ENCODE data around the gene KIR3DL1. TPM values are rescaled to one million over a fixed set of nuclear protein-coding genes. Genes with fewer than 3 reads are reported as not detected.
"Not testable (repeated sequence)": the region's sequence is repeated elsewhere in the genome, so short reads cannot be mapped to it uniquely, and the experiment has no call there.

Gene KIR3DL1
- total RNA-seq, 1 donor from 2014 or later: not detected

GRCh38 chr19:54825326-54825725 is 9.1 kb downstream of the KIR3DL1 start:
- not testable (repeated sequence) for H3K79me2 ChIP-seq (ENCODE audit: low read depth); H3K36me3 Mint-ChIP-seq; H3K27me3 Mint-ChIP-seq (ENCODE audit: insufficient read depth, low read depth); H3K4me3 ChIP-seq; H3K4me3 Mint-ChIP-seq; H3K4me1 ChIP-seq; H3K27ac Mint-ChIP-seq; H3K9me3 Mint-ChIP-seq; H4K20me1 ChIP-seq (ENCODE audit: low read depth); H3K36me3 ChIP-seq; H3K27ac ChIP-seq; DNase-seq (ENCODE audit: low spot score); H3K9me3 ChIP-seq (ENCODE audit: low read depth); H2AFZ ChIP-seq (replicated peaks); H3F3A ChIP-seq (ENCODE audit: low read depth); H3K4me2 ChIP-seq; H3K27me3 ChIP-seq; H3K4me1 Mint-ChIP-seq; H3K9ac ChIP-seq

- not testable (repeated sequence) for DNase-seq (ENCODE audit: low spot score); H2AFZ ChIP-seq (replicated peaks); H4K20me1 ChIP-seq (ENCODE audit: low read depth); H3K27me3 Mint-ChIP-seq (ENCODE audit: insufficient read depth, low read depth); H3K4me1 ChIP-seq; H3K4me3 ChIP-seq; H3K27ac ChIP-seq; H3K27ac Mint-ChIP-seq; H3K4me3 Mint-ChIP-seq; H3K9ac ChIP-seq; H3K9me3 ChIP-seq (ENCODE audit: low read depth); H3K27me3 ChIP-seq; H3K79me2 ChIP-seq (ENCODE audit: low read depth); H3K4me1 Mint-ChIP-seq; H3K4me2 ChIP-seq; H3K36me3 Mint-ChIP-seq; H3K36me3 ChIP-seq; H3F3A ChIP-seq (ENCODE audit: low read depth)
- H3K9me3 Mint-ChIP-seq: peaks cover 12% of the 10 kb centered on the region
Observed at GRCh38 chr19:54828064-54828463, 11.8 kb downstream of the KIR3DL1 start.

- not testable (repeated sequence) for H3K27me3 ChIP-seq; H3K79me2 ChIP-seq (ENCODE audit: low read depth); H3K9me3 ChIP-seq (ENCODE audit: low read depth); H4K20me1 ChIP-seq (ENCODE audit: low read depth); H3K36me3 Mint-ChIP-seq; H3K4me3 ChIP-seq; H3K4me1 Mint-ChIP-seq; H3K4me3 Mint-ChIP-seq; H3K4me1 ChIP-seq; DNase-seq (ENCODE audit: low spot score); H3K27ac Mint-ChIP-seq; H2AFZ ChIP-seq (replicated peaks); H3K9ac ChIP-seq; H3K4me2 ChIP-seq; H3F3A ChIP-seq (ENCODE audit: low read depth); H3K27me3 Mint-ChIP-seq (ENCODE audit: insufficient read depth, low read depth); H3K36me3 ChIP-seq; H3K27ac ChIP-seq
- peaks cover 19% of the 10 kb centered on the region for H3K9me3 Mint-ChIP-seq
Observed at GRCh38 chr19:54832496-54832895, 16.2 kb downstream of the KIR3DL1 start, which contains the start of gene KIR2DS4. Gene KIR2DS4 (plus strand): TSS chr19:54832676.

- H2AFZ ChIP-seq (replicated peaks); H3K4me3 ChIP-seq; H3K4me1 Mint-ChIP-seq; H3K9ac ChIP-seq; H3K36me3 ChIP-seq; H3K36me3 Mint-ChIP-seq; H4K20me1 ChIP-seq (ENCODE audit: low read depth); H3K27ac Mint-ChIP-seq; H3K27ac ChIP-seq; H3K4me1 ChIP-seq; DNase-seq (ENCODE audit: low spot score); H3K4me3 Mint-ChIP-seq; H3F3A ChIP-seq (ENCODE audit: low read depth); H3K4me2 ChIP-seq; H3K27me3 ChIP-seq; H3K27me3 Mint-ChIP-seq (ENCODE audit: insufficient read depth, low read depth); H3K79me2 ChIP-seq (ENCODE audit: low read depth); H3K9me3 ChIP-seq (ENCODE audit: low read depth): not testable (repeated sequence)
- H3K9me3 Mint-ChIP-seq: peaks cover 19% of the 10 kb centered on the region
Observed at GRCh38 chr19:54835126-54835525, 18.9 kb downstream of the KIR3DL1 start.

GRCh38 chr19:54837522-54837921 is 21.3 kb downstream of the KIR3DL1 start:
- not testable (repeated sequence) for H3K27me3 Mint-ChIP-seq (ENCODE audit: insufficient read depth, low read depth); H3K4me3 ChIP-seq; H3K27me3 ChIP-seq; H3F3A ChIP-seq (ENCODE audit: low read depth); H4K20me1 ChIP-seq (ENCODE audit: low read depth); H3K4me1 Mint-ChIP-seq; DNase-seq (ENCODE audit: low spot score); H3K9ac ChIP-seq; H3K4me1 ChIP-seq; H3K27ac ChIP-seq; H3K4me3 Mint-ChIP-seq; H3K79me2 ChIP-seq (ENCODE audit: low read depth); H3K36me3 Mint-ChIP-seq; H2AFZ ChIP-seq (replicated peaks); H3K36me3 ChIP-seq; H3K9me3 ChIP-seq (ENCODE audit: low read depth); H3K4me2 ChIP-seq; H3K27ac Mint-ChIP-seq
- H3K9me3 Mint-ChIP-seq: peaks cover 17% of the 10 kb centered on the region

- not testable (repeated sequence) for H3K4me2 ChIP-seq; H3K4me3 Mint-ChIP-seq; H2AFZ ChIP-seq (replicated peaks); H4K20me1 ChIP-seq (ENCODE audit: low read depth); H3K9ac ChIP-seq; H3K79me2 ChIP-seq (ENCODE audit: low read depth); H3F3A ChIP-seq (ENCODE audit: low read depth); H3K9me3 ChIP-seq (ENCODE audit: low read depth); H3K27me3 Mint-ChIP-seq (ENCODE audit: insufficient read depth, low read depth); DNase-seq (ENCODE audit: low spot score); H3K27me3 ChIP-seq; H3K4me1 Mint-ChIP-seq; H3K36me3 ChIP-seq; H3K4me3 ChIP-seq; H3K27ac Mint-ChIP-seq; H3K27ac ChIP-seq; H3K4me1 ChIP-seq; H3K36me3 Mint-ChIP-seq
- peaks cover 11% of the 10 kb centered on the region for H3K9me3 Mint-ChIP-seq
Observed at GRCh38 chr19:54843171-54843570, 26.9 kb downstream of the KIR3DL1 start.

- not testable (repeated sequence) for DNase-seq (ENCODE audit: low spot score); H3K27ac Mint-ChIP-seq; H3K4me3 ChIP-seq; H3F3A ChIP-seq (ENCODE audit: low read depth); H3K36me3 Mint-ChIP-seq; H3K9me3 ChIP-seq (ENCODE audit: low read depth); H3K27me3 ChIP-seq; H3K4me3 Mint-ChIP-seq; H3K9ac ChIP-seq; H3K36me3 ChIP-seq; H4K20me1 ChIP-seq (ENCODE audit: low read depth); H3K79me2 ChIP-seq (ENCODE audit: low read depth); H2AFZ ChIP-seq (replicated peaks); H3K27me3 Mint-ChIP-seq (ENCODE audit: insufficient read depth, low read depth); H3K4me2 ChIP-seq; H3K27ac ChIP-seq; H3K4me1 Mint-ChIP-seq; H3K4me1 ChIP-seq
- H3K9me3 Mint-ChIP-seq: peaks cover 26% of the 10 kb centered on the region
Observed at GRCh38 chr19:54850061-54850640, 33.9 kb downstream of the KIR3DL1 start, which contains the start of gene KIR3DL2. Gene KIR3DL2 (plus strand): TSS chr19:54850443. CDS start chr19:54850476, 33 bp downstream.
